BLaER1 (cell line): ENCODE results near the gene DPF3.

ENCODE experiments used
- H3K27ac ChIP-seq: shearing (Covaris generic); formaldehyde crosslinking; 2 replicates; pipeline ENCODE4 v1.8.1; 2022
- H3K27me3 ChIP-seq: shearing (Covaris generic); formaldehyde crosslinking; 2 replicates; pipeline ENCODE4 v1.8.1; 2022
- H3K36me3 ChIP-seq: shearing (Covaris generic); formaldehyde crosslinking; 2 replicates; pipeline ENCODE4 v1.8.1; 2022
- H3K4me1 ChIP-seq: shearing (Covaris generic); formaldehyde crosslinking; 2 replicates; pipeline ENCODE4 v1.8.1; 2022
- H3K4me2 ChIP-seq: shearing (Covaris generic); formaldehyde crosslinking; 2 replicates; pipeline ENCODE4 v1.8.1; 2022
- H3K4me3 ChIP-seq: shearing (Covaris generic); formaldehyde crosslinking; 2 replicates; pipeline ENCODE4 v1.8.1; 2022
- H3K9ac ChIP-seq: shearing (Covaris generic); formaldehyde crosslinking; 2 replicates; pipeline ENCODE4 v1.8.1; 2022
- H3K9me3 ChIP-seq: shearing (Covaris generic); formaldehyde crosslinking; 2 replicates; pipeline ENCODE4 v1.8.1; 2022
- H4K20me1 ChIP-seq: shearing (Covaris generic); formaldehyde crosslinking; 2 replicates; pipeline ENCODE4 v1.8.1; 2022
- Cebpa-rat ChIP-seq: shearing (Covaris generic); IDR thresholded peaks from 2 replicates; pipeline ENCODE4 v1.8.1; 2022

The DPF3 gene

GRCh38 chr14:72925171-72925759 lies 31.4 kb upstream of the DPF3 start:
- peaks cover 17% of the 10 kb centered on the region; the same call in 1 of the 2 replicates for H4K20me1 ChIP-seq
- H3K9ac ChIP-seq = peak overlapping the region; percentile 63; the same call in 1 of the 2 replicates
- peak overlapping the region; percentile 88 for H3K4me2 ChIP-seq
- H3K36me3 ChIP-seq = peaks cover 18% of the 10 kb centered on the region
- H3K4me1 ChIP-seq = peaks cover 18% of the 10 kb centered on the region
- H3K27me3 ChIP-seq = no peaks in the 10 kb centered on the region
- H3K9me3 ChIP-seq = peaks cover 7% of the 10 kb centered on the region; the same call in 1 of the 2 replicates
- peak overlapping the region; percentile 69; the same call in 1 of the 2 replicates for H3K27ac ChIP-seq
- TF ChIP-seq Cebpa-rat = no peak
- H3K4me3 ChIP-seq = peak overlapping the region; percentile 81

GRCh38 chr14:72924337-72924736 lies 30.4 kb upstream of the DPF3 start:
- Histone ChIP-seq H3K4me2 (no peak overlapping the region), H4K20me1 (peaks cover 7% of the 10 kb centered on the region; the same call in 1 of the 2 replicates), H3K9me3 (no peaks in the 10 kb centered on the region), H3K36me3 (peaks cover 8% of the 10 kb centered on the region), H3K27ac (no peak overlapping the region), H3K4me1 (peaks cover 18% of the 10 kb centered on the region), H3K27me3 (no peaks in the 10 kb centered on the region), H3K9ac (no peak overlapping the region), H3K4me3 (no peak overlapping the region)
- no peak for TF ChIP-seq Cebpa-rat

- no peak overlapping the region for H3K9ac ChIP-seq
- no peak overlapping the region for H3K27ac ChIP-seq
- H3K4me3 ChIP-seq = no peak overlapping the region
- peaks cover 7% of the 10 kb centered on the region; the same call in 1 of the 2 replicates for H3K4me1 ChIP-seq
- no peaks in the 10 kb centered on the region for H3K27me3 ChIP-seq
- H4K20me1 ChIP-seq = no peaks in the 10 kb centered on the region
- H3K9me3 ChIP-seq = no peaks in the 10 kb centered on the region
- H3K36me3 ChIP-seq = no peaks in the 10 kb centered on the region
- no peak overlapping the region for H3K4me2 ChIP-seq
- no peak for TF ChIP-seq Cebpa-rat
These were observed 27.5 kb upstream of the DPF3 start for GRCh38 chr14:72921396-72921795.

- Histone ChIP-seq H3K9me3 (no peaks in the 10 kb centered on the region), H3K4me1 (no peaks in the 10 kb centered on the region), H3K4me2 (no peak overlapping the region), H3K36me3 (no peaks in the 10 kb centered on the region), H3K4me3 (no peak overlapping the region), H3K27me3 (no peaks in the 10 kb centered on the region), H3K9ac (no peak overlapping the region), H4K20me1 (no peaks in the 10 kb centered on the region), H3K27ac (no peak overlapping the region)
- TF ChIP-seq Cebpa-rat = no peak
These were observed 26.1 kb upstream of the DPF3 start for GRCh38 chr14:72920008-72920407.

- no peaks in the 10 kb centered on the region for H4K20me1 ChIP-seq
- H3K4me1 ChIP-seq = peaks cover 7% of the 10 kb centered on the region; the same call in 1 of the 2 replicates
- H3K9ac ChIP-seq = no peak overlapping the region
- no peak overlapping the region for H3K4me2 ChIP-seq
- no peak for TF ChIP-seq Cebpa-rat
- no peaks in the 10 kb centered on the region for H3K36me3 ChIP-seq
- no peaks in the 10 kb centered on the region for H3K9me3 ChIP-seq
- H3K27ac ChIP-seq = no peak overlapping the region
- no peak overlapping the region for H3K4me3 ChIP-seq
- H3K27me3 ChIP-seq = no peaks in the 10 kb centered on the region
These were observed 23.3 kb upstream of the DPF3 start for GRCh38 chr14:72917094-72917802.

- Histone ChIP-seq H3K9me3 (no peaks in the 10 kb centered on the region), H3K9ac (no peak overlapping the region), H3K4me2 (no peak overlapping the region), H4K20me1 (no peaks in the 10 kb centered on the region), H3K4me1 (peaks cover 7% of the 10 kb centered on the region; the same call in 1 of the 2 replicates), H3K27ac (no peak overlapping the region), H3K27me3 (no peaks in the 10 kb centered on the region), H3K36me3 (no peaks in the 10 kb centered on the region), H3K4me3 (no peak overlapping the region)
- TF ChIP-seq Cebpa-rat = no peak
These were observed 22.3 kb upstream of the DPF3 start for GRCh38 chr14:72916174-72916573.

- Histone ChIP-seq H4K20me1 (no peaks in the 10 kb centered on the region), H3K36me3 (no peaks in the 10 kb centered on the region), H3K27me3 (no peaks in the 10 kb centered on the region), H3K9me3 (no peaks in the 10 kb centered on the region), H3K9ac (no peak overlapping the region), H3K27ac (no peak overlapping the region), H3K4me2 (no peak overlapping the region; the same call in 1 of the 2 replicates), H3K4me1 (peaks cover 7% of the 10 kb centered on the region; the same call in 1 of the 2 replicates), H3K4me3 (no peak overlapping the region)
- no peak for TF ChIP-seq Cebpa-rat
These were observed 19.9 kb upstream of the DPF3 start for GRCh38 chr14:72913809-72914208.

GRCh38 chr14:72909163-72909562 lies 15.3 kb upstream of the DPF3 start:
- TF ChIP-seq Cebpa-rat = no peak
- H3K4me1 ChIP-seq = peaks cover 10% of the 10 kb centered on the region; the same call in 1 of the 2 replicates
- no peaks in the 10 kb centered on the region for H3K9me3 ChIP-seq
- no peaks in the 10 kb centered on the region for H3K36me3 ChIP-seq
- no peak overlapping the region for H3K9ac ChIP-seq
- no peaks in the 10 kb centered on the region for H3K27me3 ChIP-seq
- no peak overlapping the region for H3K4me3 ChIP-seq
- H3K27ac ChIP-seq = no peak overlapping the region
- no peak overlapping the region for H3K4me2 ChIP-seq
- H4K20me1 ChIP-seq = no peaks in the 10 kb centered on the region

GRCh38 chr14:72907886-72908285 lies 14.0 kb upstream of the DPF3 start:
- H3K4me3 ChIP-seq = no peak overlapping the region
- no peak overlapping the region for H3K4me2 ChIP-seq

GRCh38 chr14:72906879-72907278 lies 13.0 kb upstream of the DPF3 start:
- no peak overlapping the region for H3K9ac ChIP-seq
- TF ChIP-seq Cebpa-rat = no peak
- no peak overlapping the region for H3K27ac ChIP-seq
- H4K20me1 ChIP-seq = no peaks in the 10 kb centered on the region
- H3K4me3 ChIP-seq = no peak overlapping the region
- H3K27me3 ChIP-seq = no peaks in the 10 kb centered on the region
- H3K4me2 ChIP-seq = no peak overlapping the region
- no peaks in the 10 kb centered on the region for H3K9me3 ChIP-seq
- H3K4me1 ChIP-seq = peaks cover 4% of the 10 kb centered on the region; the same call in 1 of the 2 replicates
- H3K36me3 ChIP-seq = no peaks in the 10 kb centered on the region

More at GRCh38 chr14:72907886-72908285, 14.0 kb upstream of the DPF3 start:
- Histone ChIP-seq H3K4me1 (peaks cover 4% of the 10 kb centered on the region; the same call in 1 of the 2 replicates), H3K27ac (no peak overlapping the region), H4K20me1 (no peaks in the 10 kb centered on the region), H3K9ac (no peak overlapping the region), H3K27me3 (no peaks in the 10 kb centered on the region), H3K9me3 (no peaks in the 10 kb centered on the region), H3K36me3 (no peaks in the 10 kb centered on the region)
- no peak for TF ChIP-seq Cebpa-rat
